ENCODE measurements around the gene S100A7.

DNA sequence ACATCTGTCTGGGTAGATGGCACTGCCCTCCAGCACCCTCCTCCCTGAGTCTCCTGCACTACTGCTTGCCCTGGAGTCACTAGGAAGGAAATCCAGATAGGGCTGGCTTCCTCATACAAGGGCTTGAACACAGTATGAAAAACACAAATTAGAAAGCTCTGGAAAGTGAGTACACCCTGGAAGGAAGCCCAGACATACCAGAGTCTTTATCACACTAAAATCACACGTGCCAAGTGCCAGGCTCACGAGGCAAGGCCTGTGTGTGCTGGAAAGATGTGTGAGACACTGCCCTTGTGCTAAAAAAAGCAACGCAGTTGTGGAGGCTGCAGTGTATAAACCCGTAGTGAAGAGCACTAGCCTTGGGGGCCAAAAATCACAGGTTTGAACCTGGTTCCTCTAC, 28.3 kb upstream of the S100A7 start:
- no peak for TF ChIP-seq POLR2A (IDR thresholded peaks at IDR 0.05)
- TF ChIP-seq, protein P1, sequence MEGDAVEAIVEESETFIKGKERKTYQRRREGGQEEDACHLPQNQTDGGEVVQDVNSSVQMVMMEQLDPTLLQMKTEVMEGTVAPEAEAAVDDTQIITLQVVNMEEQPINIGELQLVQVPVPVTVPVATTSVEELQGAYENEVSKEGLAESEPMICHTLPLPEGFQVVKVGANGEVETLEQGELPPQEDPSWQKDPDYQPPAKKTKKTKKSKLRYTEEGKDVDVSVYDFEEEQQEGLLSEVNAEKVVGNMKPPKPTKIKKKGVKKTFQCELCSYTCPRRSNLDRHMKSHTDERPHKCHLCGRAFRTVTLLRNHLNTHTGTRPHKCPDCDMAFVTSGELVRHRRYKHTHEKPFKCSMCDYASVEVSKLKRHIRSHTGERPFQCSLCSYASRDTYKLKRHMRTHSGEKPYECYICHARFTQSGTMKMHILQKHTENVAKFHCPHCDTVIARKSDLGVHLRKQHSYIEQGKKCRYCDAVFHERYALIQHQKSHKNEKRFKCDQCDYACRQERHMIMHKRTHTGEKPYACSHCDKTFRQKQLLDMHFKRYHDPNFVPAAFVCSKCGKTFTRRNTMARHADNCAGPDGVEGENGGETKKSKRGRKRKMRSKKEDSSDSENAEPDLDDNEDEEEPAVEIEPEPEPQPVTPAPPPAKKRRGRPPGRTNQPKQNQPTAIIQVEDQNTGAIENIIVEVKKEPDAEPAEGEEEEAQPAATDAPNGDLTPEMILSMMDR (IDR thresholded peaks at IDR 0.05): no peak

All from testis (tissue), 2 donors.